ENCODE results near the gene SNX5. TPM values are rescaled to one million over a fixed set of nuclear protein-coding genes. Genes with fewer than 3 reads are reported as not detected.
A peak's percentile ranks its signal among the peaks of the same experiment; 100 is the strongest.

SNX5 gene
- total and polyA plus RNA-seq, 2 of the 13 experiments (the other 11 are each of a cell fraction or from before 2014, with no cell fraction given), result 664 to 1,040 TPM

GRCh38 chr20:17966432-17967310, 1.9 kb downstream of the SNX5 start (continued):
- TF ChIP-seq, protein P1, sequence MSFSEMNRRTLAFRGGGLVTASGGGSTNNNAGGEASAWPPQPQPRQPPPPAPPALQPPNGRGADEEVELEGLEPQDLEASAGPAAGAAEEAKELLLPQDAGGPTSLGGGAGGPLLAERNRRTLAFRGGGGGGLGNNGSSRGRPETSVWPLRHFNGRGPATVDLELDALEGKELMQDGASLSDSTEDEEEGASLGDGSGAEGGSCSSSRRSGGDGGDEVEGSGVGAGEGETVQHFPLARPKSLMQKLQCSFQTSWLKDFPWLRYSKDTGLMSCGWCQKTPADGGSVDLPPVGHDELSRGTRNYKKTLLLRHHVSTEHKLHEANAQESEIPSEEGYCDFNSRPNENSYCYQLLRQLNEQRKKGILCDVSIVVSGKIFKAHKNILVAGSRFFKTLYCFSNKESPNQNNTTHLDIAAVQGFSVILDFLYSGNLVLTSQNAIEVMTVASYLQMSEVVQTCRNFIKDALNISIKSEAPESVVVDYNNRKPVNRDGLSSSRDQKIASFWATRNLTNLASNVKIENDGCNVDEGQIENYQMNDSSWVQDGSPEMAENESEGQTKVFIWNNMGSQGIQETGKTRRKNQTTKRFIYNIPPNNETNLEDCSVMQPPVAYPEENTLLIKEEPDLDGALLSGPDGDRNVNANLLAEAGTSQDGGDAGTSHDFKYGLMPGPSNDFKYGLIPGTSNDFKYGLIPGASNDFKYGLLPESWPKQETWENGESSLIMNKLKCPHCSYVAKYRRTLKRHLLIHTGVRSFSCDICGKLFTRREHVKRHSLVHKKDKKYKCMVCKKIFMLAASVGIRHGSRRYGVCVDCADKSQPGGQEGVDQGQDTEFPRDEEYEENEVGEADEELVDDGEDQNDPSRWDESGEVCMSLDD (CRISPR knock-in tag; IDR thresholded peaks at IDR 0.05; ENCODE audit: borderline replicate concordance), result no peak
- TF ChIP-seq PHF8 (CRISPR knock-in tag; IDR thresholded peaks at IDR 0.05) (peak; percentile 39), HMG20A (CRISPR knock-in tag; IDR thresholded peaks at IDR 0.05; ENCODE audit: borderline replicate concordance) (no peak), GMEB2 (CRISPR knock-in tag; IDR thresholded peaks at IDR 0.05; ENCODE audit: low read depth) (no peak), ZNF383 (CRISPR knock-in tag; IDR thresholded peaks at IDR 0.05; ENCODE audit: borderline replicate concordance) (no peak), MNT (IDR thresholded peaks at IDR 0.05) (no peak), RFX3 (CRISPR knock-in tag; IDR thresholded peaks at IDR 0.05) (no peak), ZFP82 (CRISPR knock-in tag; IDR thresholded peaks at IDR 0.05; ENCODE audit: borderline replicate concordance) (no peak), ZNF274 (CRISPR knock-in tag; IDR thresholded peaks at IDR 0.05) (no peak), ZNF850 (CRISPR knock-in tag; conservative IDR thresholded peaks at IDR 0.05) (no peak), ADNP (CRISPR knock-in tag; IDR thresholded peaks at IDR 0.05) (no peak), KLF11 (CRISPR knock-in tag; IDR thresholded peaks at IDR 0.05) (no peak), ZNF703 (CRISPR knock-in tag; IDR thresholded peaks at IDR 0.05; ENCODE audit: borderline replicate concordance) (no peak), ATF7 (IDR thresholded peaks at IDR 0.05) (no peak), ATF7 (CRISPR knock-in tag; IDR thresholded peaks at IDR 0.05) (no peak), DPF2 (CRISPR knock-in tag; IDR thresholded peaks at IDR 0.05; ENCODE audit: borderline replicate concordance, low read depth) (0 out of 2 replicates have a peak, but pooled peaks have one; percentile 17)
- TF ChIP-seq, protein P2, sequence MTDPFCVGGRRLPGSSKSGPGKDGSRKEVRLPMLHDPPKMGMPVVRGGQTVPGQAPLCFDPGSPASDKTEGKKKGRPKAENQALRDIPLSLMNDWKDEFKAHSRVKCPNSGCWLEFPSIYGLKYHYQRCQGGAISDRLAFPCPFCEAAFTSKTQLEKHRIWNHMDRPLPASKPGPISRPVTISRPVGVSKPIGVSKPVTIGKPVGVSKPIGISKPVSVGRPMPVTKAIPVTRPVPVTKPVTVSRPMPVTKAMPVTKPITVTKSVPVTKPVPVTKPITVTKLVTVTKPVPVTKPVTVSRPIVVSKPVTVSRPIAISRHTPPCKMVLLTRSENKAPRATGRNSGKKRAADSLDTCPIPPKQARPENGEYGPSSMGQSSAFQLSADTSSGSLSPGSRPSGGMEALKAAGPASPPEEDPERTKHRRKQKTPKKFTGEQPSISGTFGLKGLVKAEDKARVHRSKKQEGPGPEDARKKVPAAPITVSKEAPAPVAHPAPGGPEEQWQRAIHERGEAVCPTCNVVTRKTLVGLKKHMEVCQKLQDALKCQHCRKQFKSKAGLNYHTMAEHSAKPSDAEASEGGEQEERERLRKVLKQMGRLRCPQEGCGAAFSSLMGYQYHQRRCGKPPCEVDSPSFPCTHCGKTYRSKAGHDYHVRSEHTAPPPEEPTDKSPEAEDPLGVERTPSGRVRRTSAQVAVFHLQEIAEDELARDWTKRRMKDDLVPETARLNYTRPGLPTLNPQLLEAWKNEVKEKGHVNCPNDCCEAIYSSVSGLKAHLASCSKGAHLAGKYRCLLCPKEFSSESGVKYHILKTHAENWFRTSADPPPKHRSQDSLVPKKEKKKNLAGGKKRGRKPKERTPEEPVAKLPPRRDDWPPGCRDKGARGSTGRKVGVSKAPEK (CRISPR knock-in tag; IDR thresholded peaks at IDR 0.05; ENCODE audit: borderline replicate concordance), result no peak
- TF ChIP-seq, protein P3, sequence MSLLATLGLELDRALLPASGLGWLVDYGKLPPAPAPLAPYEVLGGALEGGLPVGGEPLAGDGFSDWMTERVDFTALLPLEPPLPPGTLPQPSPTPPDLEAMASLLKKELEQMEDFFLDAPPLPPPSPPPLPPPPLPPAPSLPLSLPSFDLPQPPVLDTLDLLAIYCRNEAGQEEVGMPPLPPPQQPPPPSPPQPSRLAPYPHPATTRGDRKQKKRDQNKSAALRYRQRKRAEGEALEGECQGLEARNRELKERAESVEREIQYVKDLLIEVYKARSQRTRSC (CRISPR knock-in tag; IDR thresholded peaks at IDR 0.05; ENCODE audit: low read depth), result no peak
- TF ChIP-seq, protein P4, sequence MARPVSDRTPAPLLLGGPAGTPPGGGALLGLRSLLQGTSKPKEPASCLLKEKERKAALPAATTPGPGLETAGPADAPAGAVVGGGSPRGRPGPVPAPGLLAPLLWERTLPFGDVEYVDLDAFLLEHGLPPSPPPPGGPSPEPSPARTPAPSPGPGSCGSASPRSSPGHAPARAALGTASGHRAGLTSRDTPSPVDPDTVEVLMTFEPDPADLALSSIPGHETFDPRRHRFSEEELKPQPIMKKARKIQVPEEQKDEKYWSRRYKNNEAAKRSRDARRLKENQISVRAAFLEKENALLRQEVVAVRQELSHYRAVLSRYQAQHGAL (CRISPR knock-in tag; IDR thresholded peaks at IDR 0.05; ENCODE audit: not compliant biosample characterization), result no peak
